Left ventricle myocardium superior (tissue), 1 donor: ENCODE measurements around the gene LOXHD1. TPM values are rescaled to one million over a fixed set of nuclear protein-coding genes. Genes with fewer than 3 reads are reported as not detected.

Experiments used
- ATAC-seq: fragments of 200-7000 bp; cut with Tn5 transposase; one replicate; pipeline ENCODE4 v1.9.1; 2020; ENCODE audit warnings: mild to moderate bottlenecking, moderate library complexity
- DNase-seq: peaks from one replicate; pipeline ENCODE4 v3.0.0-alpha.2; 2020
- intact Hi-C: fragments of 100-400 bp; cut with micrococcal nuclease; formaldehyde crosslinking; loops from one replicate; pipeline ENCODE4 v1.11.0; 2022
- total RNA-seq: library from RNA; stranded (reverse); fragmentation: NEBNext Ultra II Directional; extraction: Animal tissue kit (Norgen Biotek cat#: 25700); gene quantifications from one replicate; pipeline ENCODE4 v1.2.1, GENCODE V29; 2021
- donor health status: DM: no; HTN: yes; CAD: no; lungs with severe emphysema.

The LOXHD1 gene
- total RNA-seq, 1 donor from 2014 or later, result 0.74 TPM

- peak; percentile 40 for ATAC-seq
- intact Hi-C loops, result no loop called here
- DNase-seq, result no peak
These were observed 187.7 kb downstream of the LOXHD1 start for GRCh38 chr18:46469186-46469915.

- no peak for ATAC-seq
- no peak for DNase-seq
- intact Hi-C loops, result no loop called here
These were observed 188.4 kb downstream of the LOXHD1 start for GRCh38 chr18:46468426-46469180.

DNA sequence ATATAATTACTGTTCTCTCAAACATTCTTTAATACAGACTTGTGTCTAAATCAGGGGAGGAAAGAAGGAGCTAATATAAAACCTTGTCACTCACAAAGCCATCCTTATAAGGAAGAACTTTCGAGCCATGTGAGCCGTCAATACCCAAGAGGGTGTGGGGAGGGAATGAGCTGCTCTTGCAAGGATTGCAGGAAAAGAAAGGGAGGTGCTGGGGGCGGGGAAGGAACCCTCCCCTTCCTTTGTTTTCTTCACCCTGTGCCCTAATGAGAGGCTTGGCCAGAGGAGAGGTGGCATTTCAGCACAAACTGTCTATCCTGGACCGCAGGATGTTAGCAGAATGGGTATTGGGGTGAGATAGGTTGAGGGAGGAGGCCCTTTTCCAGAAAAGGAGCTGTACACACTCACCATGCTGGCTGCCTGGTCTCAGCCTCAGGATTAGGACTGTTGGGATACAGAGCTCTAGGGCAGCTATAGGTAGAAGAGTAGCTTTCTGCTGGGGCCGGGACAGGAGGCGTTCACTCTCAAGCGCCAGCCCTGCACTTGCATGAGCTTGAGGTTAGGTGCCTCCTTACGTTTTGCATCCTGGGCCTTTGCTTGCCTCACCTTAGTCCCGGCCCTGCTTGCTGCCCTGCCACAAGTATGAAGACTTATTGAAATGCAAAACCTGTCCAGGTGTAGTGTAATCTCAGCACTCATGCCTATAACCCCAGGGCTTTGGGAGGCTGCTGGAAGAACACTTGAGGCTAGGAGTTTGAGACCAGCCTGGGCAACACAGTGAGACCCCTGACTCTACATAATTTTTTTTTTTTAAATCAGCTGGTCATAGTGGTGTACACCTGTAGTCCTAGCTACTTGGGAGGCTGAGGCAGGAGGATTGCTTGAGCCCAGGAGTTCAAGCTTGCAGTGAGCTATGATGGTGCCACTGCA, 190.5 kb downstream of the LOXHD1 start:
- intact Hi-C loops, result no loop called here
- DNase-seq (no peak), ATAC-seq (no peak)

GRCh38 chr18:46464926-46465655, 191.9 kb downstream of the LOXHD1 start:
- ATAC-seq (no peak), DNase-seq (no peak)
- intact Hi-C loops, result no loop called here

GRCh38 chr18:46462523-46462922, 194.5 kb downstream of the LOXHD1 start:
- ATAC-seq, result no peak
- intact Hi-C loops, result no loop called here
- no peak for DNase-seq

DNA sequence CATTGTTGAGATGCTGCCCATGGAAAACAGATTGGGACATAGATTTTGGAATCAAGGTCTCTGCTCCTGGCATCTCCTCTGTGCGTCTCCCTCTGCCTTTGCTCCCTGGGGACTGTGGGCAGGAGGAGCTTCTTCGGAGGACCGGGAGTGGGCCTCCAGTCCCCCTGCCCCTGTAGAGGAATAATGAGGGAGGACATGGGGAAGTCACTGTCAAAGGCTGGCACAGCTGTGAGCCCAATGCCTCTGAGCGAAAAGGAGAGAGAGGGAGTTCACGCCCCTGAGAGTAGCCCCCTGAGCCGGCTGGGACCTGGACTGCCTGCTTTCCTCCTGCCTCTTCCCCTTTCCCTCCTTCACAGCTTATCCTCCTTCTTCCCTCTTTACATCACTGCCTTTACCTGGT, 195.0 kb downstream of the LOXHD1 start:
- ATAC-seq (no peak), DNase-seq (no peak)
- intact Hi-C loops, result no loop called here

- ATAC-seq (no peak), DNase-seq (no peak)
- intact Hi-C loops, result no loop called here
These were observed 196.3 kb downstream of the LOXHD1 start for GRCh38 chr18:46460754-46461153.

GRCh38 chr18:46459789-46460455, 197.1 kb downstream of the LOXHD1 start:
- DNase-seq (no peak), ATAC-seq (no peak)
- intact Hi-C loops, result no loop called here

- no peak for ATAC-seq
- no peak for DNase-seq
- intact Hi-C loops, result no loop called here
These were observed 198.5 kb downstream of the LOXHD1 start for GRCh38 chr18:46458472-46458871.

- intact Hi-C loops, result no loop called here
- no peak for ATAC-seq
- DNase-seq, result no peak
These were observed 200.3 kb downstream of the LOXHD1 start for GRCh38 chr18:46456691-46457090.

- ATAC-seq, result no peak
- no peak for DNase-seq
- intact Hi-C loops, result no loop called here
These were observed 204.2 kb downstream of the LOXHD1 start for GRCh38 chr18:46452820-46453219.

DNA sequence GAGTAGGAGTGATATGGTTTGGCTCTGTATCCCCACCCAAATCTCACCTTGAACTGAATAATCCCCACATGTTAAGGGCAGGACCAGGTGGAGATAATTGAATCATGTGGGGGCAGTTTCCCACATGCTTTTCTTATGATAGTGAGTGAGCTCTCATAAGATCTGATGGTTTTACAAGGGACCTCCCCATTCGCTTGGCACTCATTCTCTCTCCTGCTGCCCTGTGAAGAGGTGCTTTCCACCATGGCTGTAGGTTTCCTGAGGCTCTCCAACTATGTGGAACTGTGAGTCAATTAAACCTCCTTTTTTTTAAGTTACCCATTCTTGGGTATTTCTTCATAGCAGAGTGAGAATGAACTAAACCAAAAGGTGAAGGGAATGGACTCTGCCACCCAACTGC, 207.5 kb downstream of the LOXHD1 start:
- DNase-seq, result no peak
- no peak for ATAC-seq
- intact Hi-C loops, result no loop called here

DNA sequence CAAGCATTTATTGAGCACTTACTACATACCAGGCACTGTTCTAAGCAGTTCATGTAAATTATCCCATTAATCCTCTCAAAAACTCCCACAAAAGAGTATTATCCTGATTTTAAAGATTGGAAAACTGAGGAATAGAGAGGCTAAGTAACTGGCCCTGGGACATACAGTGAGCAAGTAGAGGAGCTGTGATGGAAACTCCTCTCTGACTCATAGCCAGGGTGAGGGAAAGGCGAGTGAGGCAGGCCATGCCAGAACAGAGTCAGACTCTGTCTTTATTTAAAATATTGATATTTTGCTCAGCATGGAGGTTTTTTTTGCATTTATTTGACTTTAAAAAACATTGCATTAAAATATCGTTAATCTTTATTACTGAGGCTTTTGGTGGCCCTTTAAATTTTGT, 208.0 kb downstream of the LOXHD1 start:
- DNase-seq (no peak), ATAC-seq (no peak)
- intact Hi-C loops, result no loop called here

DNA sequence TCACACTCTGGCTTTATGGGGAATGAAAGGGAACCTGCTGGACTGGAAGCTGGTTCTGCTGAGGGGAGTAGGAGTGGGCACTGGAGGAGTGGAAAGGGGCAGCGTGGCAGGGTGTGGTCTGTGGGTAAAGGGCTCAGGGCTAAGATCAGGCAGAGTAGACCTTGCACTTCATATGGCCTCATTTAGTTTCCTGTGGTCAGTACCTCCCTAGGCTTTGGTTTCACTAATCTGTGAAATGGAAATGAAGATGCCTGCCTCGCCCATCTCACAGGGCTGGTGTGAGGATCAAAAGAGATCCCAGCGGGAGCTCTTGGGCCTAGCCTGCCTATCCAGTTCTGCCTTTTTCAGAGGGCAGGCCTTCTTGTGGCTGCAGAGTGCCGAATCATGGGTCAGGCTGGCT, 208.7 kb downstream of the LOXHD1 start:
- ATAC-seq (no peak), DNase-seq (no peak)
- intact Hi-C loops, result no loop called here

GRCh38 chr18:46447792-46448191, 209.2 kb downstream of the LOXHD1 start:
- intact Hi-C loops, result no loop called here
- no peak for ATAC-seq

DNA sequence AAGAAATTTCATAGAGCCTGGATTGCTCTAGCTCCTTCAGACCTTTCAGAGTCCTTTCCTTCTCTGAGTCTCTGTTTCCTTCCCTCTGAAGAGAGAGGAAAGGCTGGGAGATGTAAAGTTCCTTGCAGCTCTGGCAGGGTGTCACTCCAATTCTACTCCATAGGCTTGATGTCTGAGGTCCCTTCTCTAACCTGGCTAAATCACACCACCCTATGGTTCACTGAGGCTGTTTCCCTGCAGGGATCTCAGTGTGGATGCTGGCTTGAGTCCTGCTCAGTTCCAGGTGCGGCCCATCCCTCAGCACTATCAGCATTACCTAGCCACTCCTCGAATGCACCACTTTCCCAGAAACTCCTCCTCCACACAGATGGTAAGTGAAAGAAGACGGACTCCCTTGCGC, 209.7 kb downstream of the LOXHD1 start:
- intact Hi-C loops, result no loop called here
- ATAC-seq (no peak), DNase-seq (no peak)

More at GRCh38 chr18:46447792-46448191, 209.2 kb downstream of the LOXHD1 start:
- no peak for DNase-seq

DNA sequence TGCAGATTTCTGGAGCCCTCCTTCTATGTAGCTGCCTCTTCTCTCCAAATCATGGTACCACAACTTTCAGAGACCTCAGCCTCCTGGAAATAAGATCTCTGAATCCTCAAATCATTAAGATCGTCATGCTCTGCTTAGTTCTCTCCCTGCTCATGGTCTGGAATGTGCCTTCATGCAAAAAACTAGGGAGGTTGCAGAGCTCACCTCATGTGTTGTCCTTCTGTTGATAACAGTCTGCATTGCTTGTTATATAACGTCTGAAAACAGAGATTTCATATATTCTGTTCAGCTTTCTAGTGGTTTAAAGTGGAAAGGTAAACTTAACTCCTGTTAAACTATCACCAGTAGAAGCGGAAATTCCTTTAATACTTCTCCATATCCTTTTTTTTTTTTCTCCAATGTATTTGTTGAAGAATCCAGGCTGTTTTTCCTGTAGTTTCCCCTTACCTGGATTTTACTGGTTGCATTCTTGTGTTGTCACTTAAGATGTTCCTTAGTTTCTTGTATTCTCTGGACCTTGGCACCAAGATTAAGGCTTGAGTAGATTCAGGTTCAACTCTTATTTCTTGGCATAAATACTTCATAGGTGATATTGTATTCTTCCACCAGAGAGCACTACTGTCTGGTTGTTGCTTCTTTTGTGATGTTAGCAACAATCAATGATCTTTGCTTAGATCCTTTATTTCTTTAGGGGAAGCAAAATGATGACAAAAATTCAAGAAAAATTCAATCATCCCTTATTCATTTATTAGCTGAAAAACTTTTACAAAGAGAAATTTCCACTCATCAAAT, 211.3 kb downstream of the LOXHD1 start:
- ATAC-seq (no peak), DNase-seq (no peak)
- intact Hi-C loops, result no loop called here

DNA sequence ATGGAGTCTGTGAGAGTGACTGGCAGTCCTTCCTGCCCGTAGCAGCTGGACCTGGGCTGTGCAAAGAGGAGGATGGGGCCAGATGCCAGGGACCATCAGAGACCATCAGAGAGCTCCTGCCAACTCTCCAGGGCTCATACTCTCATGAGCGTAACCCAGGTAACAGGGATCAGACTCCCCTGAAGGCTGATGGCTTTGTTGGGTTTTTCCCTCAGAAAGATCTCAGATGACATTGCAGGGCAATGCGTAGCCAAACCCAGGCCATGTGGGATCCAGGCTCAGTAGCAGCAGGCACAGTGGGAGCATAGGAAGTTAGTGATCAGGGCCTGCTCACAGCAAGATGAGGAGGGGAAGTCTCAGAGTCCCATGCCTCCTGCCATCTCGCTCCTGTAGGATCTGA, 218.0 kb downstream of the LOXHD1 start:
- no peak for ATAC-seq
- intact Hi-C loops, result no loop called here
- no peak for DNase-seq
